Left lung (tissue), 10 donors: ENCODE data around the gene AGO3. TPM values are rescaled to one million over a fixed set of nuclear protein-coding genes. Genes with fewer than 3 reads are reported as not detected.

ENCODE experiments used
- ATAC-seq: fragments of 200-7000 bp; cut with Tn5 transposase; one replicate; pipeline ENCODE4 v1.9.1; 2020; ENCODE audit warnings: moderate library complexity
- DNase-seq, 4 donors: peaks; one replicate each; pipeline ENCODE4 v3.0.0-alpha.2; 2013 to 2020
- H3K27ac ChIP-seq, 2 donors: fragments of 200-600 bp; sonication (generic) in 1 of 2; one replicate each; pipeline versions ENCODE4 v1.5.0 to v1.8.0; 2020 to 2021
- H3K27me3 ChIP-seq, 2 donors: fragments of 200-600 bp; sonication (generic) in 1 of 2; one replicate each; pipeline versions ENCODE4 v1.5.0 to v1.8.0; 2020 to 2021
- H3K36me3 ChIP-seq, 2 donors: fragments of 200-600 bp; sonication (generic) in 1 of 2; one replicate each; pipeline versions ENCODE4 v1.5.0 to v1.8.0; 2020 to 2021
- H3K4me1 ChIP-seq, 2 donors: fragments of 200-600 bp; one replicate each; pipeline ENCODE4 v1.8.0; 2021
- H3K4me3 ChIP-seq, 2 donors: fragments of 200-600 bp; sonication (generic) in 1 of 2; one replicate each; pipeline versions ENCODE4 v1.5.0 to v1.8.0; 2020 to 2021; ENCODE audit warnings: mild to moderate bottlenecking in 1 of 2
- H3K9me3 ChIP-seq, 2 donors: fragments of 200-600 bp; sonication (generic) in 1 of 2; one replicate each; pipeline versions ENCODE4 v1.5.0 to v1.8.0; 2020 to 2021
- CTCF ChIP-seq, 2 donors: fragments of 200-600 bp; sonication (generic) in 1 of 2; IDR thresholded peaks; one replicate each; pipeline versions ENCODE4 v1.5.0 to v1.8.0; 2021; ENCODE audit warnings: antibody characterized with exemption in 2 of 2
- intact Hi-C, 2 donors: fragments of 100-400 bp; cut with DNase I; formaldehyde crosslinking; loops; one replicate each; pipeline versions ENCODE4 v1.11.2 to v1.14.2; 2022
- polyA plus RNA-seq, 6 donors: library from polyadenylated mRNA; unstranded; fragments of 120-200 nt; gene quantifications; one replicate each; pipeline ENCODE4 v1.2.1, GENCODE V29; 2013; ENCODE audit not compliant: insufficient read length in 6 of 6
- total RNA-seq, 2 donors: library from RNA; stranded (reverse); fragmentation: NEBNext Ultra II Directional; extraction: Animal tissue kit (Norgen Biotek cat#: 25700); gene quantifications; one replicate each; pipeline ENCODE4 v1.2.1, GENCODE V29; 2021
- donor health status: DM: no; HTN: yes; CAD: no.
- donor health status: DM: no; HTN: no; CAD: no.

Gene AGO3
- total and polyA plus RNA-seq, 8 donors: 18.7 to 30.1 (median 21.9) TPM

GRCh38 chr1:35883635-35884101 is 47.2 kb upstream of the AGO3 start:
- Histone ChIP-seq H3K4me3 (peak overlapping the region; percentile 80 to 98), H3K4me1 (peaks cover 0 to 55% of the 10 kb centered on the region in 2 donors), H3K9me3 (no peaks in the 10 kb centered on the region), H3K36me3 (peaks cover 0 to 6% of the 10 kb centered on the region in 2 donors), H3K27ac (peak overlapping the region; percentile 37 to 76), H3K27me3 (no peaks in the 10 kb centered on the region)
- peak; percentile 42 for ATAC-seq
- DNase-seq: peak; percentile 37 to 82 (median 60)
- intact Hi-C loops: no loop called here
- no peak for TF ChIP-seq CTCF (IDR thresholded peaks at IDR 0.05)

GRCh38 chr1:35884934-35885333 is 46.0 kb upstream of the AGO3 start:
- H3K36me3 ChIP-seq: peaks cover 0 to 18% of the 10 kb centered on the region in 2 donors
- TF ChIP-seq CTCF (IDR thresholded peaks at IDR 0.05): no peak
- DNase-seq (no peak), ATAC-seq (no peak)
- no peak overlapping the region for H3K27ac ChIP-seq
- H3K4me3 ChIP-seq: no peak overlapping the region
- H3K4me1 ChIP-seq: peaks cover 0 to 55% of the 10 kb centered on the region in 2 donors
- no peaks in the 10 kb centered on the region for H3K27me3 ChIP-seq
- no peaks in the 10 kb centered on the region for H3K9me3 ChIP-seq
- intact Hi-C loops: no loop called here

- ATAC-seq: no peak
- no peak overlapping the region for H3K4me3 ChIP-seq
- H3K36me3 ChIP-seq: peaks cover 0 to 24% of the 10 kb centered on the region in 2 donors
- H3K4me1 ChIP-seq: peaks cover 0 to 55% of the 10 kb centered on the region in 2 donors
- H3K27me3 ChIP-seq: no peaks in the 10 kb centered on the region
- no peak overlapping the region for H3K27ac ChIP-seq
- DNase-seq: no peak
- no peaks in the 10 kb centered on the region for H3K9me3 ChIP-seq
- intact Hi-C loops: no loop called here
- TF ChIP-seq CTCF (IDR thresholded peaks at IDR 0.05): no peak
These were observed 44.8 kb upstream of the AGO3 start for GRCh38 chr1:35885961-35886558.

GRCh38 chr1:35886577-35887431 is 44.1 kb upstream of the AGO3 start:
- Histone ChIP-seq H3K36me3 (peaks cover 0 to 27% of the 10 kb centered on the region in 2 donors), H3K9me3 (no peaks in the 10 kb centered on the region), H3K27me3 (no peaks in the 10 kb centered on the region), H3K27ac (peak overlapping the region in 1 of 2 donors; percentile 18), H3K4me3 (no peak overlapping the region), H3K4me1 (peaks cover 0 to 55% of the 10 kb centered on the region in 2 donors)
- ATAC-seq (no peak), DNase-seq (no peak)
- no peak for TF ChIP-seq CTCF (IDR thresholded peaks at IDR 0.05)
- intact Hi-C loops: no loop called here

- intact Hi-C loops: no loop called here
- DNase-seq (no peak), ATAC-seq (no peak)
- Histone ChIP-seq H3K4me3 (no peak overlapping the region), H3K27ac (peak overlapping the region in 1 of 2 donors; percentile 18), H3K36me3 (peaks cover 0 to 34% of the 10 kb centered on the region in 2 donors), H3K9me3 (no peaks in the 10 kb centered on the region), H3K27me3 (no peaks in the 10 kb centered on the region), H3K4me1 (peaks cover 0 to 54% of the 10 kb centered on the region in 2 donors)
- no peak for TF ChIP-seq CTCF (IDR thresholded peaks at IDR 0.05)
These were observed 43.4 kb upstream of the AGO3 start for GRCh38 chr1:35887508-35887907.
